GM12874 (cell line): Measurements from ENCODE around the gene UPF2.

ENCODE experiments used
- TF ChIP-seq, protein P1 (sequence below): IDR thresholded peaks from 2 replicates; pipeline ENCODE4 v1.5.1; 2011; ENCODE audit warnings: low read depth, mild to moderate bottlenecking, control low read depth, low read length, moderate library complexity; ENCODE audit not compliant: insufficient read depth

The UPF2 gene, protein sequence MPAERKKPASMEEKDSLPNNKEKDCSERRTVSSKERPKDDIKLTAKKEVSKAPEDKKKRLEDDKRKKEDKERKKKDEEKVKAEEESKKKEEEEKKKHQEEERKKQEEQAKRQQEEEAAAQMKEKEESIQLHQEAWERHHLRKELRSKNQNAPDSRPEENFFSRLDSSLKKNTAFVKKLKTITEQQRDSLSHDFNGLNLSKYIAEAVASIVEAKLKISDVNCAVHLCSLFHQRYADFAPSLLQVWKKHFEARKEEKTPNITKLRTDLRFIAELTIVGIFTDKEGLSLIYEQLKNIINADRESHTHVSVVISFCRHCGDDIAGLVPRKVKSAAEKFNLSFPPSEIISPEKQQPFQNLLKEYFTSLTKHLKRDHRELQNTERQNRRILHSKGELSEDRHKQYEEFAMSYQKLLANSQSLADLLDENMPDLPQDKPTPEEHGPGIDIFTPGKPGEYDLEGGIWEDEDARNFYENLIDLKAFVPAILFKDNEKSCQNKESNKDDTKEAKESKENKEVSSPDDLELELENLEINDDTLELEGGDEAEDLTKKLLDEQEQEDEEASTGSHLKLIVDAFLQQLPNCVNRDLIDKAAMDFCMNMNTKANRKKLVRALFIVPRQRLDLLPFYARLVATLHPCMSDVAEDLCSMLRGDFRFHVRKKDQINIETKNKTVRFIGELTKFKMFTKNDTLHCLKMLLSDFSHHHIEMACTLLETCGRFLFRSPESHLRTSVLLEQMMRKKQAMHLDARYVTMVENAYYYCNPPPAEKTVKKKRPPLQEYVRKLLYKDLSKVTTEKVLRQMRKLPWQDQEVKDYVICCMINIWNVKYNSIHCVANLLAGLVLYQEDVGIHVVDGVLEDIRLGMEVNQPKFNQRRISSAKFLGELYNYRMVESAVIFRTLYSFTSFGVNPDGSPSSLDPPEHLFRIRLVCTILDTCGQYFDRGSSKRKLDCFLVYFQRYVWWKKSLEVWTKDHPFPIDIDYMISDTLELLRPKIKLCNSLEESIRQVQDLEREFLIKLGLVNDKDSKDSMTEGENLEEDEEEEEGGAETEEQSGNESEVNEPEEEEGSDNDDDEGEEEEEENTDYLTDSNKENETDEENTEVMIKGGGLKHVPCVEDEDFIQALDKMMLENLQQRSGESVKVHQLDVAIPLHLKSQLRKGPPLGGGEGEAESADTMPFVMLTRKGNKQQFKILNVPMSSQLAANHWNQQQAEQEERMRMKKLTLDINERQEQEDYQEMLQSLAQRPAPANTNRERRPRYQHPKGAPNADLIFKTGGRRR

DNA sequence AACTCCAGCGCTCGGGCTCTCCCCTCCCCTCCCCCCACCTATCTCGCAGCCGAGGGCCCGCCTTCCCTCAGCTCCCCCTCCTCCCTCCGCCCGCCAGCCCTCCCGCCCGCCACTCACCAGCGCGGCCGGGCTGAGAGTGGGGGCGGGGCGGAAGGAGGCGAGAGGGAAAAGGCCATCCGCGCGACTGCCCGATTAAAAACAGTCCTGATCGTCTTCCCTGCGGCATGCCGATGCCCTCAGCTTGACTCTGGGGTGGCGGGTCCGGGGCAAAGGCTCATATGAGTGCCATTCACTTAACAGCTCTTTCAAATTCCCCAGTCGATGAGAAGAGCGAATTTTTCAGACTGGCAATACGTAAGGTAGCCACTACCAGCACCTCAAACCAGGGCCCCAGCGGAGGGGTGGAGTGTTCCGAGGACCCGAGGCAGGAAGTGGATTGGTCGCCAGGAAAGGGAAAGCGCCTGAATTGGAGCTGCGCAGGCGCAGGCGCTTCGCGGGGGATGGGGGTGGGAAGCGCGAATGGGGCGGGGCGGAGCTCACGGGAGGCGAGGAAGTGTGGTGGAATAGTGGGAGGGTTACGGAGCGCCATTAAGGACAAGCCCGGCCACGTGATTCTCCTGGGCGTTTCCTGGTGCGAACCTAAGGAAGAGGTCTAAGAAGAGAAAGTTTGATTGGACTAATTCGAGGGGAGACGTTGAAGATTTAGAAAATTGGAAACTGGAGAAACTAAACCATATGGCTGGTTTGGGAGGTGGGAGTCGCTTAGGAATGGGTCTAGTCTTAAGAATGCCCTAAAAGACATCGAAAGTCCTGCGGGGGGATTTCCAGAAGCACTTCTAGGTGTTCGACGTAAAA, at the start of gene UPF2:
TSS of gene UPF2 (minus strand) at position 13 of the 855 bp plus-strand sequence. CDS start 7,386 bp downstream, outside the sequence.
- TF ChIP-seq, protein P1, sequence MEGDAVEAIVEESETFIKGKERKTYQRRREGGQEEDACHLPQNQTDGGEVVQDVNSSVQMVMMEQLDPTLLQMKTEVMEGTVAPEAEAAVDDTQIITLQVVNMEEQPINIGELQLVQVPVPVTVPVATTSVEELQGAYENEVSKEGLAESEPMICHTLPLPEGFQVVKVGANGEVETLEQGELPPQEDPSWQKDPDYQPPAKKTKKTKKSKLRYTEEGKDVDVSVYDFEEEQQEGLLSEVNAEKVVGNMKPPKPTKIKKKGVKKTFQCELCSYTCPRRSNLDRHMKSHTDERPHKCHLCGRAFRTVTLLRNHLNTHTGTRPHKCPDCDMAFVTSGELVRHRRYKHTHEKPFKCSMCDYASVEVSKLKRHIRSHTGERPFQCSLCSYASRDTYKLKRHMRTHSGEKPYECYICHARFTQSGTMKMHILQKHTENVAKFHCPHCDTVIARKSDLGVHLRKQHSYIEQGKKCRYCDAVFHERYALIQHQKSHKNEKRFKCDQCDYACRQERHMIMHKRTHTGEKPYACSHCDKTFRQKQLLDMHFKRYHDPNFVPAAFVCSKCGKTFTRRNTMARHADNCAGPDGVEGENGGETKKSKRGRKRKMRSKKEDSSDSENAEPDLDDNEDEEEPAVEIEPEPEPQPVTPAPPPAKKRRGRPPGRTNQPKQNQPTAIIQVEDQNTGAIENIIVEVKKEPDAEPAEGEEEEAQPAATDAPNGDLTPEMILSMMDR: no peak

DNA sequence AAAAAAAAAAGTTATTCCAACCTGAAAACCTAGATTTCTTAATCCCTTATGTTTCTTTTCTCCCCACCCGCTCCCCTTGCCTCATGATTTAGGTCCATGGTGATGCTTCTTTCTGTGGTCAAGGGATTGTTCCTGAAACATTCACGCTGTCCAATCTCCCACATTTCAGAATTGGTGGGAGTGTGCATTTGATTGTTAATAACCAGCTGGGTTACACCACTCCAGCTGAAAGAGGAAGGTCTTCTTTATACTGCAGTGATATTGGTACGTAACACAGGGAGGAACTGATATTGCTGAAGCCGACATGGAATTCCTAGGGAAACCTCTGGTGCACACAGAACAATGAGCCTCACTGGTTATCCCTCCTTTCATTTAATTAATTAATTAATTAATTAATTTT, 48.8 kb upstream of the UPF2 start:
- TF ChIP-seq, protein P1: no peak

DNA sequence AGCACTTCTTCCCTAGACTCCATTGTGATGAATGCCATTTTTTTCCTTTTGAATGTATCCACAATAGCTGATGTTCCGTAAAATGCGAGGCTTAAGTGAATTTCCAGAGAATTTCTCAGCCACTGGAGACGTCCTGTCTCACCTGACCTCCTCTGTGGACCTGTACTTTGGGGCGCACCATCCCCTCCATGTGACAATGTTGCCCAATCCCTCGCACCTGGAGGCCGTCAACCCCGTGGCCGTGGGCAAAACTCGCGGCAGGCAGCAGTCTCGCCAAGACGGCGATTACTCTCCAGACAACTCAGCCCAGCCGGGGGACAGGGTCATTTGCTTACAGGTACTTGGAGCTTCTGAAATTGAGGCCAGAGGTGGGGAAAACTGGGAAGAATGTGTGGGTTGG, 46.3 kb upstream of the UPF2 start:
- TF ChIP-seq, protein P1: no peak

DNA sequence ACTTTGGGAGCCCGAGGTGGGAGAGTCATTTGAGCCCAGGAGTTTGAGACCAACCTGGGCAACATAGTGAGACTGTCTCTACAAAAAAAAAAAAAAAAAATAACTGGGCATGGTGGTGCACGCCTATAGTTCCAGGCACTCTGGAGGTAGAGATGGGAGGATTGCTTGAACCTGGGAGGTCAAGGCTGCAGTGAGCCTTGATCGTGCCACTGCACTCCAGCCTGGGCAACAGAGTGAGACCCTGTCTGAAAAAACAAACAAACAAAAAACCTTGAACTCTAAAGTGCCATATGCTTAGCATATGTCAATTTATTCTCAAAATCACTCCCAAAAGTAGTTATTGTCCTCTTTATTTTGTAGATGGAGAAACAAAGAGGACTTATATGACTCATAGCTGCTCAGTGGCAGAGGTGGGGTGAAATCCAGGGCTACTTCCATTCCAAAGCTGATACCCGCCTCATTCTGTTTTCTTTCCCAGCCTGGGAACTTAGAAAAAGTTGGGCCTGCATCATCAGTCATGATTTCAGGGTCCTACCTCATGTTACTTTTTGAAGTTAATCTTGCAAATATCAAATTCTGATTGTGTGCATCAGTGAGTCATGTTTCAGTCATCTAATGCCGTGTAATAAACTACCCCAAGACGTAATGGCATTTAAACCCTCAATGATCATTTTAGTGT, 39.4 kb upstream of the UPF2 start:
- TF ChIP-seq, protein P1: no peak

DNA sequence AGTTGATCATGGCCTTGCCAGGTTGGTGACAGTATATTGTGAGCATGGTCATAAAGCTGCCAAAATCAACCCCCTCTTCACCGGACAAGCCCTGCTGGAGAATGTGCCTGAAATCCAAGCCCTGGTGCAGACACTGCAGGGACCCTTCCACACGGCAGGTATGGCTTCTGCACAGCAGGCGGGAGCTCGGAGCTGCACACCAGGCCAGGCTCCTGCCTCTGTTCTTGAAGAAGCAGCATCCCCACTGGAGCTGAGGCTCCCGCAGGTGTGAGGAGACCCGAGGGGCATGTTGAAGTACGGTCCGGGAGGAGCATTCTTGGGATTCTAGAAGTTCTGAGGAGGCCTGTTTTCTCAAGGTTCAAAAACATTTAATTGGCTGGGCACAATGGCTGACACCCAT, 38.9 kb upstream of the UPF2 start:
- TF ChIP-seq, protein P1: no peak

DNA sequence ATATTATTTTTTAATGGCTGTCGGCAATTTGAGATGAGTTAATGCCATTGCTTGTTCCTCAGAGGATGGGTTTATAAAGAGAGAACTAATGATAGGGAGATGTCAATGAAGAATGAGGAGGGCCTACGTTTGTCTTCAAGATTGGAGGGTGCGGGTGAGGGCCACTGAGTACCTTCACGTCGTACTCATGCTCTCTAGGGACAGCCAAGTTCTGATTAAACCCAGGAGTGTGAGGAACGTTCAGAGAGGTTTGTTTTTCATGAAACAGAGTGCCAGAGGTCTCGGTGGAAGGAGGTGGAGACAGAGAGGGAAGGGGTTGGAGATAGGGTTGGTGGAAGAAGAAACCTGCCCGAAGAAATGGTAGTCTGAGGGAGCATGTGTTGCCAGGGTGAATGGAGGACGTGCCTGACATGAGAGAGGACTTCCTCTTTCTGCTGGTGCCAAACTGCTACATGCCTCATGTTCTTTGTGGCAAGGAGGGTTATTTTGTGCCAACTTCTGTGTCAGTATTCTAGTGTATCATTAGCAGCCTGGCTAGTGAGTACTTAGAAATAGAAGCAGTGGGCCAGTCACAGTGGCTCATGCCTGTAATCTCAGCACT, 35.1 kb upstream of the UPF2 start:
- TF ChIP-seq, protein P1: no peak
